Panc1 (cell line): ENCODE results near the gene INO80. TPM values are rescaled to one million over a fixed set of nuclear protein-coding genes. Genes with fewer than 3 reads are reported as not detected.

ENCODE experiments used
- ATAC-seq: fragments of 200-7000 bp; cut with Tn5 transposase; 2 replicates; pipeline ENCODE4 v1.9.1; 2020; ENCODE audit warnings: mild to moderate bottlenecking, moderate library complexity
- BruUV-seq: library from RNA; stranded (reverse); fragments of 400-500 nt; replicated peaks from 2 replicates; lab custom pipeline; 2021; lab: Mats Ljungman, UMichigan
- CTCF ChIA-PET: fragments of 300-600 bp; sonication (Branson Sonifier 250); formaldehyde crosslinking; loops from one replicate; lab custom pipeline; 2022; ENCODE audit warnings: antibody characterized with exemption; lab: Charles Lee
- POLR2A ChIA-PET: fragments of 300-600 bp; sonication (Branson Sonifier 250); formaldehyde crosslinking; loops from one replicate; lab custom pipeline; 2022; ENCODE audit warnings: antibody characterized with exemption; lab: Charles Lee
- DNase-seq: peaks from one replicate; pipeline ENCODE4 v3.0.0-alpha.2; 2010; ENCODE audit warnings: low read depth, low spot score
- H3K27ac ChIP-seq: 2 replicates; pipeline ENCODE4 v1.5.1; 2011; ENCODE audit warnings: mild to moderate bottlenecking, low read length, inconsistent platforms
- H3K27me3 ChIP-seq: fragments of 200-500 bp; sonication (Bioruptor generic); 2 replicates; pipeline ENCODE4 v1.6.0; 2014; ENCODE audit warnings: low read length, inconsistent platforms; ENCODE audit not compliant: control insufficient read depth, insufficient read depth
- H3K36me3 ChIP-seq: fragments of 200-500 bp; sonication (Bioruptor generic); 2 replicates; pipeline ENCODE4 v1.5.1; 2014; ENCODE audit warnings: inconsistent platforms, mild to moderate bottlenecking, low read length, moderate library complexity; ENCODE audit not compliant: control insufficient read depth, insufficient read depth
- H3K4me1 ChIP-seq: 2 replicates; pipeline ENCODE4 v1.5.1; 2011; ENCODE audit warnings: inconsistent platforms, mild to moderate bottlenecking, low read length, moderate library complexity; ENCODE audit not compliant: control insufficient read depth, insufficient read depth
- H3K4me3 ChIP-seq, 2 experiments: 2 replicates each; pipeline ENCODE4 v1.5.1; 2011 to 2012; ENCODE audit warnings: low read depth in 2 of 2, low read length in 2 of 2, mild to moderate bottlenecking in 2 of 2, inconsistent platforms in 1 of 2, moderate library complexity in 1 of 2
- H3K9me3 ChIP-seq: fragments of 200-500 bp; sonication (Bioruptor generic); 2 replicates; pipeline ENCODE4 v1.5.1; 2014; ENCODE audit warnings: low read depth, mild to moderate bottlenecking, inconsistent platforms, low read length, moderate library complexity; ENCODE audit not compliant: control insufficient read depth, insufficient read depth
- POLR2AphosphoS5 ChIP-seq: IDR thresholded peaks from 2 replicates; pipeline ENCODE4 v1.6.1; 2012; ENCODE audit warnings: mild to moderate bottlenecking, low read depth, low read length, moderate library complexity
- REST ChIP-seq, 2 experiments: IDR thresholded peaks; 2 replicates each; pipeline ENCODE4 v1.6.1; 2011 to 2012; ENCODE audit warnings: low read depth in 2 of 2, control low read depth in 1 of 2, low read length in 1 of 2, mild to moderate bottlenecking in 1 of 2, moderate library complexity in 1 of 2; ENCODE audit not compliant: insufficient read depth in 1 of 2
- SIN3A ChIP-seq: IDR thresholded peaks from 2 replicates; pipeline ENCODE4 v1.6.1; 2012; ENCODE audit warnings: low read depth, mild to moderate bottlenecking, low read length, moderate library complexity, borderline replicate concordance; ENCODE audit not compliant: insufficient read depth
- TCF7L2 ChIP-seq: IDR thresholded peaks from 2 replicates; pipeline ENCODE4 v1.6.1; 2011; ENCODE audit warnings: mild to moderate bottlenecking, low read depth, low read length, inconsistent platforms
- in situ Hi-C: cut with HindIII; loops from 2 replicates; pipeline ENCODE4 v1.10.0; 2016; ENCODE audit warnings: low sequenced_read_pairs, low pct_unique_long_range_greater_than_20kb
- intact Hi-C: fragments of 100-400 bp; cut with micrococcal nuclease; formaldehyde crosslinking; loops from one replicate; pipeline ENCODE4 v1.10.0; 2022; ENCODE audit not compliant: unreplicated experiment
- total RNA-seq: library from RNA; stranded (reverse); gene quantifications from one replicate; pipeline ENCODE4 v1.2.1, GENCODE V29; 2021; ENCODE audit not compliant: unreplicated experiment
- TF ChIP-seq, protein P1 (sequence below): fragments of 450-650 bp; IDR thresholded peaks from 2 replicates; pipeline ENCODE4 v1.5.1; 2017; ENCODE audit warnings: mild to moderate bottlenecking

INO80 gene
- total RNA-seq, 1 experiment from 2014 or later, result 26.2 TPM

DNA sequence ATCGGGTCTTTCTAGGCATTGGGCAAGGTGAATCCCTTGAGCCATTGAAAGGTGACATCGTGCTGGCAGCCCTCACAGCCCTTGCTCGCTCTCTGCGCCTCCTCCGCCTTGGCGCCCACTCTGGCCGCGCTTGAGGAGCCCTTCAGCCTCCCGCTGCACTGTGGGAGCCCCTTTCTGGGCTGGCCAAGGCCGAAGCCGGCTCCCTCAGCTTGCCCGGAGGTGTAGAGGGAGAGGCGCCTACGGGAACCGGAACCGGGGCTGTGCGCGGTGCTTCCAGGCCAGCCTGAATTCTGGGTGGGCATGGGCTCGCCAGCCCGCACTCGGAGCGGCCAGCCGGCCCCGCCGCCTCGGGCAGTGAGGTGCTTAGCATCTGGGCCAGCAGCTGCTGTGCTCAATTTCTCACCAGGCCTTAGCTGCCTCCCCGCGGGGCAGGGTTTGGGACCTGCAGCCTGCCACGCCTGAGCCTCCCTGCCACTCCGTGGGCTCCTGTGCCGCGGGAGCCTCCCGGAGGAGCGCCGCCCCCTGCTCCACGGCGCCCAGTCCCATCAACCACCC lies 35.4 kb upstream of the INO80 start:
- intact Hi-C loops (no loop called here), in situ Hi-C loops (no loop called here)
- peaks cover 3% of the 10 kb centered on the region; the same call in 1 of the 2 replicates for H3K4me1 ChIP-seq
- no peaks in the 10 kb centered on the region for H3K9me3 ChIP-seq
- no peak for DNase-seq
- TF ChIP-seq, protein P1, sequence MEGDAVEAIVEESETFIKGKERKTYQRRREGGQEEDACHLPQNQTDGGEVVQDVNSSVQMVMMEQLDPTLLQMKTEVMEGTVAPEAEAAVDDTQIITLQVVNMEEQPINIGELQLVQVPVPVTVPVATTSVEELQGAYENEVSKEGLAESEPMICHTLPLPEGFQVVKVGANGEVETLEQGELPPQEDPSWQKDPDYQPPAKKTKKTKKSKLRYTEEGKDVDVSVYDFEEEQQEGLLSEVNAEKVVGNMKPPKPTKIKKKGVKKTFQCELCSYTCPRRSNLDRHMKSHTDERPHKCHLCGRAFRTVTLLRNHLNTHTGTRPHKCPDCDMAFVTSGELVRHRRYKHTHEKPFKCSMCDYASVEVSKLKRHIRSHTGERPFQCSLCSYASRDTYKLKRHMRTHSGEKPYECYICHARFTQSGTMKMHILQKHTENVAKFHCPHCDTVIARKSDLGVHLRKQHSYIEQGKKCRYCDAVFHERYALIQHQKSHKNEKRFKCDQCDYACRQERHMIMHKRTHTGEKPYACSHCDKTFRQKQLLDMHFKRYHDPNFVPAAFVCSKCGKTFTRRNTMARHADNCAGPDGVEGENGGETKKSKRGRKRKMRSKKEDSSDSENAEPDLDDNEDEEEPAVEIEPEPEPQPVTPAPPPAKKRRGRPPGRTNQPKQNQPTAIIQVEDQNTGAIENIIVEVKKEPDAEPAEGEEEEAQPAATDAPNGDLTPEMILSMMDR, result no peak
- TF ChIP-seq SIN3A (no peak), TCF7L2 (no peak)
- H3K36me3 ChIP-seq, result no peaks in the 10 kb centered on the region
- no peak overlapping the region for H3K27ac ChIP-seq
- ChIA-PET CTCF (no interaction called here), POLR2A (no interaction called here)
- no peak for ATAC-seq
- no peaks in the 10 kb centered on the region for H3K27me3 ChIP-seq
- no TSS peak for BruUV-seq
- no peak overlapping the region for H3K4me3 ChIP-seq

GRCh38 chr15:41150279-41150678 lies 34.2 kb upstream of the INO80 start:
- Histone ChIP-seq H3K27ac (no peak overlapping the region), H3K4me3 (no peak overlapping the region), H3K36me3 (no peaks in the 10 kb centered on the region), H3K27me3 (no peaks in the 10 kb centered on the region), H3K4me1 (peaks cover 3% of the 10 kb centered on the region; the same call in 1 of the 2 replicates), H3K9me3 (no peaks in the 10 kb centered on the region)
- in situ Hi-C loops, result no loop called here
- no peak for DNase-seq
- BruUV-seq, result no TSS peak
- intact Hi-C loops, result no loop called here
- TF ChIP-seq SIN3A, result no peak
- TF ChIP-seq REST (IDR thresholded peaks at IDR 0.05; ENCODE audit: insufficient read depth in 1 of 2, low read depth in 2 of 2, low read length in 1 of 2), result no peak
- TF ChIP-seq POLR2AphosphoS5, result no peak
- TF ChIP-seq, protein P1, result no peak
- no peak for TF ChIP-seq TCF7L2
- no peak for ATAC-seq
- POLR2A ChIA-PET, result interaction anchor here (0.6 kb wide), 1 partner anchor 28 kb away, joined by 6 read pairs; no protein-coding TSS in a partner anchor
- CTCF ChIA-PET, result no interaction called here
